A673 (cell line): ENCODE data around the gene SHC4. TPM values are rescaled to one million over a fixed set of nuclear protein-coding genes. Genes with fewer than 3 reads are reported as not detected.

Source experiments
- BruUV-seq: library from RNA; stranded (reverse); fragments of 400-500 nt; replicated peaks from 2 replicates; lab custom pipeline; 2021; lab: Mats Ljungman, UMichigan
- CTCF ChIA-PET: fragments of 300-600 bp; sonication (Branson Sonifier 250); formaldehyde crosslinking; loops from one replicate; lab custom pipeline; 2022; ENCODE audit warnings: antibody characterized with exemption; lab: Charles Lee
- POLR2A ChIA-PET: fragments of 300-600 bp; sonication (Branson Sonifier 250); formaldehyde crosslinking; loops from one replicate; lab custom pipeline; 2022; ENCODE audit warnings: antibody characterized with exemption; ENCODE audit not compliant: low non-redundant PET; lab: Charles Lee
- DNase-seq: peaks from one replicate; pipeline ENCODE4 v3.0.0-alpha.2; 2015; ENCODE audit warnings: low spot score
- H3K27ac ChIP-seq: fragments of 200-600 bp; sonication (generic); 2 replicates; pipeline ENCODE4 v1.5.1; 2016; ENCODE audit warnings: mixed run types, low read depth, mild to moderate bottlenecking, mixed read lengths, antibody characterized with exemption, low read length; ENCODE audit not compliant: poor library complexity, severe bottlenecking
- H3K27me3 ChIP-seq: fragments of 200-600 bp; sonication (generic); replicated peaks from 2 replicates; pipeline ENCODE4 v1.6.1; 2017; ENCODE audit warnings: mixed run types, low read depth, mild to moderate bottlenecking, mixed read lengths, antibody characterized with exemption, low read length; ENCODE audit not compliant: insufficient read depth, poor library complexity
- H3K36me3 ChIP-seq: fragments of 200-600 bp; sonication (generic); 2 replicates; pipeline ENCODE4 v1.6.1; 2016; ENCODE audit warnings: mixed run types, mild to moderate bottlenecking, mixed read lengths, antibody characterized with exemption, low read length; ENCODE audit not compliant: insufficient read depth, poor library complexity, severe bottlenecking
- H3K4me1 ChIP-seq: fragments of 200-600 bp; sonication (generic); 2 replicates; pipeline ENCODE4 v1.6.1; 2017; ENCODE audit warnings: mixed run types, mild to moderate bottlenecking, mixed read lengths, antibody characterized with exemption, low read length; ENCODE audit not compliant: insufficient read depth, poor library complexity, severe bottlenecking
- H3K4me3 ChIP-seq: fragments of 200-600 bp; sonication (generic); 2 replicates; pipeline ENCODE4 v1.5.1; 2016; ENCODE audit warnings: low read depth, mixed run types, mild to moderate bottlenecking, mixed read lengths, low read length; ENCODE audit not compliant: poor library complexity, severe bottlenecking
- H3K9me3 ChIP-seq: fragments of 200-600 bp; sonication (generic); 2 replicates; pipeline ENCODE4 v1.6.1; 2016; ENCODE audit warnings: mixed run types, low read depth, mild to moderate bottlenecking, mixed read lengths, antibody characterized with exemption, low read length; ENCODE audit not compliant: poor library complexity, severe bottlenecking
- CTCF ChIP-seq: fragments of 300-800, 200-600 bp; sonication (generic); conservative IDR thresholded peaks from 2 replicates; pipeline ENCODE4 v1.5.1; 2017; ENCODE audit warnings: low read depth, mild to moderate bottlenecking, antibody characterized with exemption, low read length, moderate library complexity, mixed read lengths
- EZH2 ChIP-seq: fragments of 200-600 bp; sonication (generic); IDR thresholded peaks from 2 replicates; pipeline ENCODE4 v1.6.1; 2017; ENCODE audit warnings: borderline replicate concordance, low read depth, mild to moderate bottlenecking, mixed read lengths, antibody characterized with exemption, low read length; ENCODE audit not compliant: poor library complexity, severe bottlenecking
- intact Hi-C: fragments of 100-400 bp; cut with micrococcal nuclease; formaldehyde crosslinking; loops from one replicate; pipeline ENCODE4 v1.10.0; 2022; ENCODE audit not compliant: unreplicated experiment
- total RNA-seq: library from RNA; stranded (reverse); gene quantifications from 2 replicates; pipeline ENCODE4 v1.2.3, GENCODE V29; 2021

SHC4 gene
- total RNA-seq, 1 experiment from 2014 or later: 0.73 TPM

- intact Hi-C loops: no loop called here
- no peaks in the 10 kb centered on the region for H3K27me3 ChIP-seq
- no peaks in the 10 kb centered on the region for H3K9me3 ChIP-seq
- ChIA-PET POLR2A (no interaction called here), CTCF (no interaction called here)
- no peak for DNase-seq
- H3K4me1 ChIP-seq: peaks cover 23% of the 10 kb centered on the region
- H3K4me3 ChIP-seq: no peak overlapping the region
- H3K27ac ChIP-seq: no peak overlapping the region
- BruUV-seq: no TSS peak
- TF ChIP-seq EZH2 (no peak), CTCF (no peak)
- H3K36me3 ChIP-seq: peaks cover 25% of the 10 kb centered on the region
These were observed 189.2 kb downstream of the SHC4 start for GRCh38 chr15:48774484-48774883.

Other genes with a start within 250 kb of the SHC4 start
- gene CEP152, start 152.8 kb downstream of the SHC4 start, total RNA-seq: 31.6 and 33.7 TPM in 2 replicates
- 128 and 137 TPM in 2 replicates for gene EID1, start 85.8 kb downstream of the SHC4 start, total RNA-seq
- 36.4 and 36.8 TPM in 2 replicates for gene SECISBP2L, start 82.5 kb upstream of the SHC4 start, total RNA-seq
- gene COPS2, start 191.7 kb upstream of the SHC4 start, total RNA-seq: 95.7 and 112 TPM in 2 replicates
- 22.9 and 23.0 TPM in 2 replicates for gene GALK2, start 206.3 kb upstream of the SHC4 start, total RNA-seq